WTC11 (cell line): ENCODE results near the gene ACAA1. TPM values are rescaled to one million over a fixed set of nuclear protein-coding genes. Genes with fewer than 3 reads are reported as not detected.

Experiments
- ATAC-seq: fragments of 200-7000 bp; cut with Tn5 transposase; 2 replicates; pipeline ENCODE4 v1.10.0; 2021; ENCODE audit warnings: mild to moderate bottlenecking, moderate library complexity
- CTCF ChIA-PET: fragments of 300-600 bp; sonication (Branson Sonifier 250); formaldehyde crosslinking; loops from one replicate; lab custom pipeline; 2021; ENCODE audit warnings: antibody characterized with exemption; lab: Charles Lee
- POLR2A ChIA-PET: fragments of 350-600 bp; sonication (Branson Sonifier 250); formaldehyde crosslinking; loops from one replicate; lab custom pipeline; 2021; ENCODE audit warnings: antibody characterized with exemption; lab: Charles Lee
- DNase-seq: peaks from one replicate; pipeline ENCODE4 v3.0.0; 2021; ENCODE audit warnings: low spot score
- H3K27ac Mint-ChIP-seq: 2 replicates; pipeline ENCODE4 v1.8.0; 2021; ENCODE audit warnings: mixed read lengths
- H3K27me3 Mint-ChIP-seq: 2 replicates; pipeline ENCODE4 v1.8.0; 2021; ENCODE audit warnings: low read depth, mild to moderate bottlenecking, moderate library complexity, mixed read lengths
- H3K36me3 Mint-ChIP-seq: 2 replicates; pipeline ENCODE4 v1.8.0; 2021; ENCODE audit warnings: mixed read lengths
- H3K4me1 Mint-ChIP-seq: 2 replicates; pipeline ENCODE4 v1.8.0; 2022; ENCODE audit warnings: mixed read lengths
- H3K4me3 Mint-ChIP-seq: 2 replicates; pipeline ENCODE4 v1.8.0; 2021; ENCODE audit warnings: mild to moderate bottlenecking, moderate library complexity, mixed read lengths
- H3K9me3 Mint-ChIP-seq: 2 replicates; pipeline ENCODE4 v1.8.0; 2021; ENCODE audit warnings: mixed read lengths
- AFF4 ChIP-seq: sonication (generic); formaldehyde crosslinking; IDR thresholded peaks from 2 replicates; pipeline ENCODE4 v1.8.1; 2023; ENCODE audit warnings: mild to moderate bottlenecking, missing genetic modification reagents, borderline replicate concordance
- ATF3 ChIP-seq: sonication (generic); formaldehyde crosslinking; conservative IDR thresholded peaks from 2 replicates; pipeline ENCODE4 v1.8.1; 2022; ENCODE audit warnings: mild to moderate bottlenecking, missing genetic modification reagents
- GABPB1 ChIP-seq: sonication (generic); formaldehyde crosslinking; IDR thresholded peaks from 2 replicates; pipeline ENCODE4 v1.8.1; 2023; ENCODE audit warnings: mild to moderate bottlenecking, missing genetic modification reagents
- HMGA2 ChIP-seq: fragments of 250-450 bp; sonication (Bioruptor Pico); IDR thresholded peaks from 2 replicates; pipeline ENCODE4 v1.4.0; 2021; ENCODE audit warnings: mild to moderate bottlenecking, moderate library complexity
- MXD4 ChIP-seq: fragments of 250-450 bp; sonication (Bioruptor Pico); IDR thresholded peaks from 2 replicates; pipeline ENCODE4 v1.8.0; 2021; ENCODE audit warnings: mild to moderate bottlenecking, moderate library complexity, borderline replicate concordance
- MYBL2 ChIP-seq: sonication (generic); formaldehyde crosslinking; IDR thresholded peaks from 2 replicates; pipeline ENCODE4 v1.8.1; 2023; ENCODE audit warnings: mild to moderate bottlenecking, moderate library complexity, missing genetic modification reagents
- NFATC4 ChIP-seq: fragments of 250-450 bp; sonication (Bioruptor Pico); IDR thresholded peaks from 2 replicates; pipeline ENCODE4 v1.9.0; 2021; ENCODE audit warnings: mild to moderate bottlenecking
- NFE2L1 ChIP-seq: sonication (generic); formaldehyde crosslinking; IDR thresholded peaks from 2 replicates; pipeline ENCODE4 v1.8.1; 2023; ENCODE audit warnings: missing genetic modification reagents
- SMAD3 ChIP-seq: sonication (generic); formaldehyde crosslinking; IDR thresholded peaks from 2 replicates; pipeline ENCODE4 v1.8.0; 2022; ENCODE audit warnings: missing genetic modification reagents, mild to moderate bottlenecking, borderline replicate concordance
- SMAD4 ChIP-seq: sonication (generic); formaldehyde crosslinking; IDR thresholded peaks from 2 replicates; pipeline ENCODE4 v1.8.0; 2022; ENCODE audit warnings: mild to moderate bottlenecking, missing genetic modification reagents
- SOX15 ChIP-seq: fragments of 250-450 bp; sonication (Bioruptor Pico); IDR thresholded peaks from 2 replicates; pipeline ENCODE4 v1.9.0; 2021; ENCODE audit warnings: mild to moderate bottlenecking
- TEAD4 ChIP-seq: sonication (generic); formaldehyde crosslinking; IDR thresholded peaks from 2 replicates; pipeline ENCODE4 v1.8.0; 2022; ENCODE audit warnings: mild to moderate bottlenecking, missing genetic modification reagents
- TP53 ChIP-seq: sonication (generic); formaldehyde crosslinking; IDR thresholded peaks from 2 replicates; pipeline ENCODE4 v1.8.1; 2023; ENCODE audit warnings: mild to moderate bottlenecking, missing genetic modification reagents
- USF2 ChIP-seq: sonication (generic); formaldehyde crosslinking; IDR thresholded peaks from 2 replicates; pipeline ENCODE4 v1.8.1; 2023; ENCODE audit warnings: mild to moderate bottlenecking, missing genetic modification reagents, moderate library complexity
- ZBTB21 ChIP-seq: sonication (generic); formaldehyde crosslinking; IDR thresholded peaks from 2 replicates; pipeline ENCODE4 v1.8.1; 2023; ENCODE audit warnings: mild to moderate bottlenecking, missing genetic modification reagents, borderline replicate concordance
- ZNF138 ChIP-seq: sonication (generic); formaldehyde crosslinking; conservative IDR thresholded peaks from 2 replicates; pipeline ENCODE4 v1.8.1; 2022; ENCODE audit warnings: mild to moderate bottlenecking, moderate library complexity, missing genetic modification reagents
- ZNF396 ChIP-seq: fragments of 250-450 bp; sonication (Bioruptor Pico); IDR thresholded peaks from 2 replicates; pipeline ENCODE4 v1.8.0; 2021; ENCODE audit warnings: mild to moderate bottlenecking, moderate library complexity, borderline replicate concordance
- ZNF532 ChIP-seq: fragments of 250-450 bp; sonication (Bioruptor Pico); IDR thresholded peaks from 2 replicates; pipeline ENCODE4 v1.9.0; 2021; ENCODE audit warnings: mild to moderate bottlenecking, borderline replicate concordance
- ZNF671 ChIP-seq: fragments of 250-450 bp; sonication (Bioruptor Pico); IDR thresholded peaks from 2 replicates; pipeline ENCODE4 v1.8.0; 2021; ENCODE audit warnings: mild to moderate bottlenecking
- total RNA-seq: library from RNA; stranded (reverse); gene quantifications from 3 replicates; pipeline ENCODE4 v1.2.3, GENCODE V29; 2021
- TF ChIP-seq, protein P1 (sequence below): sonication (generic); formaldehyde crosslinking; IDR thresholded peaks from 2 replicates; pipeline ENCODE4 v1.8.0; 2023; ENCODE audit warnings: mild to moderate bottlenecking, missing genetic modification reagents
- TF ChIP-seq, protein P2 (sequence below): fragments of 250-450 bp; sonication (Bioruptor Pico); IDR thresholded peaks from 2 replicates; pipeline ENCODE4 v1.9.0; 2021; ENCODE audit warnings: moderate library complexity, mild to moderate bottlenecking, inconsistent platforms, borderline replicate concordance

The ACAA1 gene
- total RNA-seq, 1 experiment from 2014 or later: 46.5 TPM

GRCh38 chr3:38130631-38131065 lies 6.3 kb downstream of the ACAA1 start (continued):
- TF ChIP-seq ZNF532 (no peak), AFF4 (CRISPR knock-in tag) (no peak), TP53 (no peak), SOX15 (no peak), MYBL2 (CRISPR knock-in tag) (no peak), ZNF396 (no peak), NFE2L1 (CRISPR knock-in tag) (no peak), ZNF138 (CRISPR knock-in tag) (no peak)
- TF ChIP-seq, protein P1, sequence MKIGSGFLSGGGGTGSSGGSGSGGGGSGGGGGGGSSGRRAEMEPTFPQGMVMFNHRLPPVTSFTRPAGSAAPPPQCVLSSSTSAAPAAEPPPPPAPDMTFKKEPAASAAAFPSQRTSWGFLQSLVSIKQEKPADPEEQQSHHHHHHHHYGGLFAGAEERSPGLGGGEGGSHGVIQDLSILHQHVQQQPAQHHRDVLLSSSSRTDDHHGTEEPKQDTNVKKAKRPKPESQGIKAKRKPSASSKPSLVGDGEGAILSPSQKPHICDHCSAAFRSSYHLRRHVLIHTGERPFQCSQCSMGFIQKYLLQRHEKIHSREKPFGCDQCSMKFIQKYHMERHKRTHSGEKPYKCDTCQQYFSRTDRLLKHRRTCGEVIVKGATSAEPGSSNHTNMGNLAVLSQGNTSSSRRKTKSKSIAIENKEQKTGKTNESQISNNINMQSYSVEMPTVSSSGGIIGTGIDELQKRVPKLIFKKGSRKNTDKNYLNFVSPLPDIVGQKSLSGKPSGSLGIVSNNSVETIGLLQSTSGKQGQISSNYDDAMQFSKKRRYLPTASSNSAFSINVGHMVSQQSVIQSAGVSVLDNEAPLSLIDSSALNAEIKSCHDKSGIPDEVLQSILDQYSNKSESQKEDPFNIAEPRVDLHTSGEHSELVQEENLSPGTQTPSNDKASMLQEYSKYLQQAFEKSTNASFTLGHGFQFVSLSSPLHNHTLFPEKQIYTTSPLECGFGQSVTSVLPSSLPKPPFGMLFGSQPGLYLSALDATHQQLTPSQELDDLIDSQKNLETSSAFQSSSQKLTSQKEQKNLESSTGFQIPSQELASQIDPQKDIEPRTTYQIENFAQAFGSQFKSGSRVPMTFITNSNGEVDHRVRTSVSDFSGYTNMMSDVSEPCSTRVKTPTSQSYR (CRISPR knock-in tag): no peak
- TF ChIP-seq, protein P2, sequence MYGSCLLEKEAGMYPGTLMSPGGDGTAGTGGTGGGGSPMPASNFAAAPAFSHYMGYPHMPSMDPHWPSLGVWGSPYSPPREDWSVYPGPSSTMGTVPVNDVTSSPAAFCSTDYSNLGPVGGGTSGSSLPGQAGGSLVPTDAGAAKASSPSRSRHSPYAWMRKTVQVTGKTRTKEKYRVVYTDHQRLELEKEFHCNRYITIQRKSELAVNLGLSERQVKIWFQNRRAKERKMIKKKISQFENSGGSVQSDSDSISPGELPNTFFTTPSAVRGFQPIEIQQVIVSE: no peak

- H3K4me3 Mint-ChIP-seq: no peak overlapping the region
- H3K27me3 Mint-ChIP-seq: no peaks in the 10 kb centered on the region
- no peaks in the 10 kb centered on the region for H3K4me1 Mint-ChIP-seq
- H3K9me3 Mint-ChIP-seq: no peaks in the 10 kb centered on the region
- ChIA-PET CTCF (no interaction called here), POLR2A (no interaction called here)
- peaks cover 51% of the 10 kb centered on the region for H3K36me3 Mint-ChIP-seq
- DNase-seq (no peak), ATAC-seq (no peak)
- no peak overlapping the region for H3K27ac Mint-ChIP-seq
- TF ChIP-seq MXD4 (no peak), GABPB1 (CRISPR knock-in tag) (no peak), TEAD4 (CRISPR knock-in tag) (no peak), NFATC4 (no peak), ZBTB21 (CRISPR knock-in tag) (no peak), ATF3 (no peak), HMGA2 (CRISPR knock-in tag) (no peak), USF2 (CRISPR knock-in tag) (no peak), ZNF396 (no peak), SMAD3 (CRISPR knock-in tag) (no peak), ZNF671 (no peak), SMAD4 (CRISPR knock-in tag) (no peak)
- TF ChIP-seq, protein P1 (CRISPR knock-in tag): no peak
- TF ChIP-seq, protein P2: no peak
Measured at GRCh38 chr3:38129058-38129457, 7.9 kb downstream of the ACAA1 start.
